H1 (cell line): ENCODE results near the gene MARCHF3. TPM values are rescaled to one million over a fixed set of nuclear protein-coding genes. Genes with fewer than 3 reads are reported as not detected.
"Not testable (repeated sequence)": the region's sequence is repeated elsewhere in the genome, so short reads cannot be mapped to it uniquely, and the experiment has no call there.

Experiments
- CTCF ChIA-PET: fragments of 300-600 bp; sonication (Branson Sonifier 250); formaldehyde crosslinking; loops from one replicate; lab custom pipeline; 2021; ENCODE audit not compliant: partially characterized antibody; lab: Charles Lee
- POLR2A ChIA-PET: fragments of 300-600 bp; sonication (Branson Sonifier 250); formaldehyde crosslinking; loops from one replicate; lab custom pipeline; 2021; ENCODE audit warnings: inconsistent platforms; ENCODE audit not compliant: partially characterized antibody; lab: Charles Lee
- DNase-seq, 2 experiments: peaks; one replicate each; pipeline versions ENCODE4 v3.0.0 to v3.0.0-alpha.2; 2010 to 2022; ENCODE audit warnings: low spot score in 2 of 2, low read depth in 1 of 2, mixed read lengths in 1 of 2
- FAIRE-seq: peaks from 2 replicates; lab custom pipeline; 2011; peaks lifted over from hg19 to GRCh38; lab: Jason Lieb, UNC
- H2AFZ ChIP-seq: 2 replicates; pipeline ENCODE4 v1.8.1; 2012; ENCODE audit warnings: low read length, inconsistent platforms
- H2AK5ac ChIP-seq: 2 replicates; pipeline ENCODE4 v1.6.1; 2013; ENCODE audit warnings: low read depth, low read length
- H2BK120ac ChIP-seq: replicated peaks from 2 replicates; pipeline ENCODE3; 2013; ENCODE audit warnings: low read depth, low read length, inconsistent platforms
- H2BK12ac ChIP-seq: 2 replicates; pipeline ENCODE4 v1.6.1; 2013; ENCODE audit warnings: low read depth, low read length
- H2BK15ac ChIP-seq: 2 replicates; pipeline ENCODE4 v1.6.1; 2013; ENCODE audit warnings: low read length
- H2BK20ac ChIP-seq: 2 replicates; pipeline ENCODE4 v1.6.1; 2013; ENCODE audit warnings: low read length
- H2BK5ac ChIP-seq: 2 replicates; pipeline ENCODE4 v1.6.1; 2013; ENCODE audit warnings: low read depth, low read length
- H3K14ac ChIP-seq: 2 replicates; pipeline ENCODE4 v1.6.1; 2013; ENCODE audit warnings: inconsistent platforms; ENCODE audit not compliant: insufficient read length
- H3K18ac ChIP-seq: 2 replicates; pipeline ENCODE4 v1.6.1; 2013; ENCODE audit warnings: low read length; ENCODE audit errors: extremely low read depth
- H3K23ac ChIP-seq: 2 replicates; pipeline ENCODE4 v1.6.1; 2013; ENCODE audit warnings: inconsistent platforms; ENCODE audit not compliant: insufficient read length
- H3K23me2 ChIP-seq: 2 replicates; pipeline ENCODE4 v1.6.1; 2013; ENCODE audit warnings: low read depth, low read length
- H3K27ac ChIP-seq: 2 replicates; pipeline ENCODE4 v1.6.1; 2011; ENCODE audit warnings: low read depth, low read length, inconsistent platforms
- H3K27me3 ChIP-seq, 4 experiments: replicated peaks in 1 of 4; 1 replicate in 1 of 4; 2 replicates in 3 of 4; pipeline versions ENCODE4 v1.6.1 to v1.8.1; 2011 to 2013; ENCODE audit warnings: low read length in 3 of 4, mild to moderate bottlenecking in 3 of 4, inconsistent platforms in 2 of 4, mixed read lengths in 2 of 4, moderate library complexity in 1 of 4; ENCODE audit not compliant: control insufficient read depth in 3 of 4, insufficient read depth in 3 of 4; ENCODE audit errors: extremely low read depth in 1 of 4
- H3K36me3 ChIP-seq, 4 experiments: 2 replicates each; pipeline versions ENCODE4 v1.6.1 to v1.8.1; 2011 to 2013; ENCODE audit warnings: mild to moderate bottlenecking in 4 of 4, low read length in 3 of 4, moderate library complexity in 2 of 4, control low read depth in 1 of 4, inconsistent platforms in 1 of 4; ENCODE audit not compliant: insufficient read depth in 4 of 4, control insufficient read depth in 2 of 4
- H3K4ac ChIP-seq: replicated peaks from 2 replicates; pipeline ENCODE3; 2013; ENCODE audit warnings: low read length, low read depth, mixed read lengths, inconsistent platforms; ENCODE audit not compliant: insufficient read length
- H3K4me1 ChIP-seq, 4 experiments: replicated peaks in 1 of 4; 1 replicate in 1 of 4; 2 replicates in 3 of 4; pipeline versions ENCODE4 v1.6.1 to v1.8.1; 2011 to 2013; ENCODE audit warnings: low read length in 3 of 4, inconsistent platforms in 2 of 4, mixed read lengths in 1 of 4; ENCODE audit not compliant: insufficient read depth in 4 of 4, control insufficient read depth in 3 of 4
- H3K4me2 ChIP-seq, 2 experiments: 2 replicates each; pipeline versions ENCODE4 v1.6.1 to v1.8.1; 2011 to 2013; ENCODE audit warnings: low read depth in 2 of 2, low read length in 2 of 2, control low read depth in 1 of 2, inconsistent platforms in 1 of 2, mild to moderate bottlenecking in 1 of 2; ENCODE audit not compliant: insufficient read depth in 1 of 2
- H3K4me3 ChIP-seq, 4 experiments: fragments of 200-600, 300-600 bp in 1 of 4; sonication (generic), shearing (Covaris generic), sonication (Bioruptor Twin) in 1 of 4; 2 replicates each; pipeline versions ENCODE4 v1.5.1 to v1.8.1; 2011 to 2016; ENCODE audit warnings: low read length in 4 of 4, low read depth in 3 of 4, control low read depth in 2 of 4, inconsistent platforms in 2 of 4, mild to moderate bottlenecking in 2 of 4, mixed read lengths in 1 of 4, moderate library complexity in 1 of 4; ENCODE audit not compliant: insufficient read depth in 2 of 4; ENCODE audit errors: extremely low read depth in 1 of 4
- H3K56ac ChIP-seq: replicated peaks from 2 replicates; pipeline ENCODE3; 2013; ENCODE audit warnings: low read depth, mild to moderate bottlenecking, mixed read lengths, low read length, inconsistent platforms; ENCODE audit not compliant: insufficient read length
- H3K79me1 ChIP-seq: 2 replicates; pipeline ENCODE4 v1.6.1; 2013; ENCODE audit warnings: low read depth, low read length, control low read depth
- H3K79me2 ChIP-seq, 2 experiments: 2 replicates each; pipeline versions ENCODE4 v1.6.1 to v1.8.1; 2012 to 2013; ENCODE audit warnings: low read length in 2 of 2, mild to moderate bottlenecking in 2 of 2, inconsistent platforms in 1 of 2; ENCODE audit not compliant: insufficient read depth in 2 of 2, control insufficient read depth in 1 of 2
- H3K9ac ChIP-seq, 4 experiments: replicated peaks in 1 of 4; 1 replicate in 1 of 4; 2 replicates in 3 of 4; pipeline versions ENCODE4 v1.6.1 to v1.8.1; 2011 to 2013; ENCODE audit warnings: low read depth in 3 of 4, low read length in 3 of 4, control low read depth in 2 of 4, mild to moderate bottlenecking in 2 of 4, moderate library complexity in 2 of 4, inconsistent platforms in 1 of 4; ENCODE audit errors: extremely low read depth in 1 of 4
- H3K9me3 ChIP-seq, 2 experiments: 2 replicates each; pipeline versions ENCODE4 v1.6.1 to v1.8.1; 2012 to 2013; ENCODE audit warnings: mild to moderate bottlenecking in 2 of 2, moderate library complexity in 2 of 2, control low read depth in 1 of 2, inconsistent platforms in 1 of 2, low read depth in 1 of 2, low read length in 1 of 2, mixed read lengths in 1 of 2; ENCODE audit not compliant: insufficient read depth in 2 of 2
- H4K20me1 ChIP-seq, 2 experiments: replicated peaks in 1 of 2; 2 replicates each; pipeline versions ENCODE3 to v1.8.1; 2011 to 2013; ENCODE audit warnings: inconsistent platforms in 2 of 2, low read length in 2 of 2, mild to moderate bottlenecking in 1 of 2; ENCODE audit not compliant: insufficient read depth in 2 of 2, control insufficient read depth in 1 of 2
- H4K5ac ChIP-seq: 2 replicates; pipeline ENCODE4 v1.6.1; 2013; ENCODE audit warnings: low read length, low read depth, mixed read lengths, inconsistent platforms; ENCODE audit not compliant: insufficient read length
- H4K8ac ChIP-seq: 2 replicates; pipeline ENCODE4 v1.8.0; 2013; ENCODE audit warnings: mild to moderate bottlenecking, moderate library complexity, low read length, inconsistent platforms; ENCODE audit not compliant: insufficient read depth; ENCODE audit errors: extremely low read depth
- H4K91ac ChIP-seq: replicated peaks from 2 replicates; pipeline ENCODE3; 2013; ENCODE audit warnings: low read length, mixed read lengths, inconsistent platforms; ENCODE audit not compliant: insufficient read length
- WGBS, 2 experiments: shearing (Covaris generic) in 1 of 2; methylation state at CpG; one replicate each; pipeline versions ENCODE4 v1.1.6 to v1.1.7; 2013 to 2015; ENCODE audit warnings: low lambda C conversion rate in 2 of 2, mixed read lengths in 2 of 2, inconsistent platforms in 1 of 2, low coverage in 1 of 2, missing lambda C conversion rate in 1 of 2; ENCODE audit not compliant: insufficient replicate concordance in 2 of 2, insufficient coverage in 1 of 2, insufficient read length in 1 of 2; ENCODE audit errors: extremely low coverage in 1 of 2, missing lambda C conversion rate in 1 of 2; 5-methylcytosine and 5-hydroxymethylcytosine counted together
- polyA plus RNA-seq, 7 experiments: library from polyadenylated mRNA; depleted of rRNA in 3 of 7; stranded (reverse) in 5 of 7; unstranded in 2 of 7; fragments of >200 nt in 5 of 7; fragments of 200-250 nt in 2 of 7; gene quantifications; 1 replicate in 5 of 7; 2 replicates in 1 of 7; 4 replicates in 1 of 7; pipeline versions ENCODE4 v1.2.1 to v1.2.3, GENCODE V29; 2011 to 2013; ENCODE audit warnings: missing spikeins in 2 of 7, mixed read lengths in 2 of 7
- total RNA-seq: library from RNA; stranded (reverse); fragmentation: NEBNext Ultra II Directional; extraction: Animal tissue kit (Norgen Biotek cat#: 25700); gene quantifications from 2 replicates; pipeline ENCODE4 v1.2.1, GENCODE V29; 2021

Gene MARCHF3
- total and polyA plus RNA-seq, 2 of the 8 experiments (the other 6 are each of a cell fraction or from before 2014, with no cell fraction given): 12.0 to 16.9 TPM

DNA sequence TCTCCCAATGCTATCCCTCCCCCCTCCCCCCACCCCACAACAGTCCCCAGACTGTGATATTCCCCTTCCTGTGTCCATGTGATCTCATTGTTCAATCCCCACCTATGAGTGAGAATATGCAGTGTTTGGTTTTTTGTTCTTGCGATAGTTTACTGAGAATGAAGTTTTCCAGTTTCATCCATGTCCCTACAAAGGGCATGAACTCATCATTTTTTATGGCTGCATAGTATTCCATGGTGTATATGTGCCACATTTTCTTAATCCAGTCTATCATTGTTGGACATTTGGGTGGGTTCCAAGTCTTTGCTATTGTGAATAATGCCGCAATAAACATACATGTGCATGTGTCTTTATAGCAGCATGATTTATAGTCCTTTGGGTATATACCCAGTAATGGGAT lies 139.9 kb downstream of the MARCHF3 start:
- H2AFZ ChIP-seq, H3K36me3 ChIP-seq, H4K8ac ChIP-seq, H3K56ac ChIP-seq, H3K4me1 ChIP-seq, H2BK5ac ChIP-seq, DNase-seq, H3K79me1 ChIP-seq, H2AK5ac ChIP-seq, H2BK15ac ChIP-seq, H3K27me3 ChIP-seq, H4K20me1 ChIP-seq, H4K91ac ChIP-seq, H2BK12ac ChIP-seq, H3K23ac ChIP-seq, H3K27ac ChIP-seq, H3K79me2 ChIP-seq, H3K9ac ChIP-seq, H3K9me3 ChIP-seq, H2BK120ac ChIP-seq, H4K5ac ChIP-seq, POLR2A ChIA-PET, H2BK20ac ChIP-seq, CTCF ChIA-PET, H3K23me2 ChIP-seq, FAIRE-seq, H3K4me3 ChIP-seq, H3K4me2 ChIP-seq, H3K4ac ChIP-seq, H3K14ac ChIP-seq, H3K18ac ChIP-seq: not testable (repeated sequence)
- WGBS, 2 experiments: 93% methylated on average over 1 of the region's 2 CpGs; no CpG with 5 or more reads in 1 of the 2 experiments
